ENCODE data around the gene ZDHHC17. TPM values are rescaled to one million over a fixed set of nuclear protein-coding genes. Genes with fewer than 3 reads are reported as not detected.

The ZDHHC17 gene
- total RNA-seq, 1 experiment from 2014 or later, result 26.3 TPM

- POLR2A ChIA-PET, result no interaction called here
- H3K9me3 ChIP-seq (ENCODE audit: control insufficient read depth, insufficient read depth, low read depth, low read length), result no peaks in the 10 kb centered on the region
- BruUV-seq (replicated peaks), result no TSS peak
- H3K27ac ChIP-seq (ENCODE audit: low read length), result no peak overlapping the region
- in situ Hi-C loops (cut with HindIII; ENCODE audit: low pct_unique_long_range_greater_than_20kb, low sequenced_read_pairs) (no loop called here), intact Hi-C loops (cut with micrococcal nuclease; ENCODE audit: unreplicated experiment) (no loop called here)
- H3K4me3 ChIP-seq (ENCODE audit: low read depth in 2 of 2, low read length in 2 of 2), result no peak overlapping the region
- CTCF ChIA-PET, result no interaction called here
- no peaks in the 10 kb centered on the region for H3K4me1 ChIP-seq (ENCODE audit: control insufficient read depth, insufficient read depth, low read length)
- DNase-seq (ENCODE audit: low read depth, low spot score) (no peak), ATAC-seq (no peak)
- TF ChIP-seq SIN3A (IDR thresholded peaks at IDR 0.05; ENCODE audit: borderline replicate concordance, insufficient read depth, low read depth, low read length) (no peak), TCF7L2 (IDR thresholded peaks at IDR 0.05; ENCODE audit: low read depth, low read length) (no peak), POLR2AphosphoS5 (IDR thresholded peaks at IDR 0.05; ENCODE audit: low read depth, low read length) (no peak), REST (IDR thresholded peaks at IDR 0.05; ENCODE audit: insufficient read depth in 1 of 2, low read depth in 2 of 2, low read length in 1 of 2) (no peak), CTCF (IDR thresholded peaks at IDR 0.05) (no peak)
- no peaks in the 10 kb centered on the region for H3K27me3 ChIP-seq (ENCODE audit: control insufficient read depth, insufficient read depth, low read length)
- H3K36me3 ChIP-seq (ENCODE audit: control insufficient read depth, insufficient read depth, low read length), result no peaks in the 10 kb centered on the region
Measured at GRCh38 chr12:76899522-76899921, 135.6 kb downstream of the ZDHHC17 start.

- DNase-seq (ENCODE audit: low read depth, low spot score) (no peak), ATAC-seq (no peak)
- no peaks in the 10 kb centered on the region for H3K36me3 ChIP-seq (ENCODE audit: control insufficient read depth, insufficient read depth, low read length)
- in situ Hi-C loops (cut with HindIII; ENCODE audit: low pct_unique_long_range_greater_than_20kb, low sequenced_read_pairs) (no loop called here), intact Hi-C loops (cut with micrococcal nuclease; ENCODE audit: unreplicated experiment) (no loop called here)
- BruUV-seq (replicated peaks), result no TSS peak
- CTCF ChIA-PET, result no interaction called here
- H3K4me1 ChIP-seq (ENCODE audit: control insufficient read depth, insufficient read depth, low read length), result no peaks in the 10 kb centered on the region
- no peaks in the 10 kb centered on the region for H3K9me3 ChIP-seq (ENCODE audit: control insufficient read depth, insufficient read depth, low read depth, low read length)
- no peak for TF ChIP-seq POLR2AphosphoS5 (IDR thresholded peaks at IDR 0.05; ENCODE audit: low read depth, low read length)
- no peak for TF ChIP-seq REST (IDR thresholded peaks at IDR 0.05; ENCODE audit: insufficient read depth in 1 of 2, low read depth in 2 of 2, low read length in 1 of 2)
- TF ChIP-seq TCF7L2 (IDR thresholded peaks at IDR 0.05; ENCODE audit: low read depth, low read length), result no peak
- no peak for TF ChIP-seq CTCF (IDR thresholded peaks at IDR 0.05)
- no peak for TF ChIP-seq SIN3A (IDR thresholded peaks at IDR 0.05; ENCODE audit: borderline replicate concordance, insufficient read depth, low read depth, low read length)
- H3K27me3 ChIP-seq (ENCODE audit: control insufficient read depth, insufficient read depth, low read length), result no peaks in the 10 kb centered on the region
- POLR2A ChIA-PET, result no interaction called here
- H3K4me3 ChIP-seq (ENCODE audit: low read depth in 2 of 2, low read length in 2 of 2), result no peak overlapping the region
- H3K27ac ChIP-seq (ENCODE audit: low read length), result no peak overlapping the region
Measured at GRCh38 chr12:76901628-76902380, 137.9 kb downstream of the ZDHHC17 start.

All from Panc1 (cell line).